Tibial artery (tissue), 4 donors: ENCODE measurements around the gene CEP97.
"Not testable (repeated sequence)": the region's sequence is repeated elsewhere in the genome, so short reads cannot be mapped to it uniquely, and the experiment has no call there.

Experiments
- DNase-seq, 2 donors: peaks; one replicate each; pipeline ENCODE4 v3.0.0-alpha.2; 2019
- H3K27ac ChIP-seq, 2 donors: fragments of 200-600 bp; sonication (generic) in 1 of 2; 1 replicate in 1 of 2; 2 replicates in 1 of 2; pipeline ENCODE4 v1.5.1; 2018 to 2019; ENCODE audit warnings: mild to moderate bottlenecking in 1 of 2
- H3K27me3 ChIP-seq, 2 donors: fragments of 200-600 bp; sonication (generic) in 1 of 2; one replicate each; pipeline versions ENCODE4 v1.5.1 to v1.6.0; 2016 to 2019
- H3K36me3 ChIP-seq, 3 donors: fragments of 200-600 bp; sonication (generic) in 2 of 3; one replicate each; pipeline ENCODE4 v1.5.1; 2016 to 2019; ENCODE audit warnings: mild to moderate bottlenecking in 2 of 3
- H3K4me1 ChIP-seq, 4 donors: fragments of 200-600 bp; sonication (generic) in 2 of 4; 1 replicate in 3 of 4; 2 replicates in 1 of 4; pipeline ENCODE4 v1.5.1; 2016 to 2019
- H3K4me3 ChIP-seq, 2 donors: fragments of 200-600 bp; sonication (generic) in 1 of 2; 1 replicate in 1 of 2; 2 replicates in 1 of 2; pipeline ENCODE4 v1.5.1; 2018 to 2019; ENCODE audit warnings: mild to moderate bottlenecking in 2 of 2
- H3K9me3 ChIP-seq, 3 donors: fragments of 200-600 bp; sonication (generic) in 1 of 3; one replicate each; pipeline ENCODE4 v1.5.1; 2016 to 2019
- intact Hi-C: fragments of 100-400 bp; cut with DNase I; formaldehyde crosslinking; loops from one replicate; pipeline ENCODE4 v1.15.0; 2023; ENCODE audit warnings: low total_unique reads
- TF ChIP-seq, protein P1 (sequence below), 2 experiments: fragments of 200-600 bp in 1 of 2; fragments of 450-650 bp in 1 of 2; IDR thresholded peaks; one replicate each; pipeline ENCODE4 v1.5.1; 2017 to 2019; ENCODE audit warnings: antibody characterized with exemption in 2 of 2, mild to moderate bottlenecking in 1 of 2, moderate library complexity in 1 of 2

Gene CEP97

DNA sequence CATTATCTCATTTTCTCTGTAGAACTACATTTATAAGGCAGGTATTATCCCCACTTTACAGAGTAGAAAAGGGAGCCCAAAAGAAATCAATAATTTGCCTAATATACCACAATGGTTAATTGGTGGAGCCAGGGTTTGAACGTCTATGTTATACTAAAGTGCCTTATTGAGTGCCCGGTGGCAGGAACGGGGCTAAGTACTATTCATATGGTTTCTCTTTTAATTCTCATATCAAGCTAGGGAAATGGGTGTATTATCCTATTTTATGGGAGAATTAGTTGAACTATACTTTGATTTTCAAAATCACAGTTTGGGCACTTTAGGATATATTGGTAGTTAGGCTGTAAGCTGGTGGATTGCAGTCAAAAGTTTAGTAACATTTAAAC, 1.5 kb downstream of the CEP97 start:
- H3K27ac ChIP-seq = peak overlapping the region in 1 of 2 donors; percentile 71
- TF ChIP-seq, protein P1, sequence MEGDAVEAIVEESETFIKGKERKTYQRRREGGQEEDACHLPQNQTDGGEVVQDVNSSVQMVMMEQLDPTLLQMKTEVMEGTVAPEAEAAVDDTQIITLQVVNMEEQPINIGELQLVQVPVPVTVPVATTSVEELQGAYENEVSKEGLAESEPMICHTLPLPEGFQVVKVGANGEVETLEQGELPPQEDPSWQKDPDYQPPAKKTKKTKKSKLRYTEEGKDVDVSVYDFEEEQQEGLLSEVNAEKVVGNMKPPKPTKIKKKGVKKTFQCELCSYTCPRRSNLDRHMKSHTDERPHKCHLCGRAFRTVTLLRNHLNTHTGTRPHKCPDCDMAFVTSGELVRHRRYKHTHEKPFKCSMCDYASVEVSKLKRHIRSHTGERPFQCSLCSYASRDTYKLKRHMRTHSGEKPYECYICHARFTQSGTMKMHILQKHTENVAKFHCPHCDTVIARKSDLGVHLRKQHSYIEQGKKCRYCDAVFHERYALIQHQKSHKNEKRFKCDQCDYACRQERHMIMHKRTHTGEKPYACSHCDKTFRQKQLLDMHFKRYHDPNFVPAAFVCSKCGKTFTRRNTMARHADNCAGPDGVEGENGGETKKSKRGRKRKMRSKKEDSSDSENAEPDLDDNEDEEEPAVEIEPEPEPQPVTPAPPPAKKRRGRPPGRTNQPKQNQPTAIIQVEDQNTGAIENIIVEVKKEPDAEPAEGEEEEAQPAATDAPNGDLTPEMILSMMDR (IDR thresholded peaks at IDR 0.05) = no peak
- peak overlapping the region; percentile 67 to 82 for H3K4me3 ChIP-seq
- no peaks in the 10 kb centered on the region for H3K9me3 ChIP-seq
- intact Hi-C loops = loop anchor here (5.0 kb wide), 1 partner anchor 51 kb away; the partner anchor contains the start of gene NXPE3
- H3K4me1 ChIP-seq = peaks cover 0 to 22% (median 0%) of the 10 kb centered on the region in 4 donors
- no peak for DNase-seq
- H3K27me3 ChIP-seq = no peaks in the 10 kb centered on the region
- peaks cover 16 to 22% (median 18%) of the 10 kb centered on the region in 3 donors for H3K36me3 ChIP-seq

GRCh38 chr3:101729586-101729985, 5.2 kb downstream of the CEP97 start:
- TF ChIP-seq, protein P1 (IDR thresholded peaks at IDR 0.05) = no peak
- intact Hi-C loops = loop anchor here (5.0 kb wide), 1 partner anchor 48 kb away; the partner anchor contains the start of gene NXPE3

DNA sequence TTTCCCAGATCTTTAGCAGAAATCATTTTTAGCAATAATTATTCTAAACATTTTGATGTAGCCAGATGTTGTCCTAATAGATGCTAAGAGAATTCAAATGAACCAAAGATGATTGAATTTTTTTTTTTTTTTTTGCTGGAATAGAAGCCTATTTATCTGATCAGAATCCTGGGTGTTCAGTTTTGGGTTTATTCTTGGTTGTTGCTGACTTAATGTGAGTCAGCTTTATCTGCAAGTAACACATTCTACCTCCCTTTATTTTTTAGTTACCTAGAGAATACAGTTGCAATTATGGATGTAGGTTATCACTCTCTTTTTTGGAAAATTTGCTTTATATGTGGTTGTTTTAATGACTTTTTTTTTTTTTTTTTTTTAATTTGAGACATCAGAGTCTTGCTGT, 6.4 kb downstream of the CEP97 start:
- H3K9me3 ChIP-seq = no peaks in the 10 kb centered on the region
- TF ChIP-seq, protein P1 (IDR thresholded peaks at IDR 0.05) = no peak
- intact Hi-C loops = no loop called here
- no peak overlapping the region for H3K27ac ChIP-seq
- peaks cover 0 to 7% (median 0%) of the 10 kb centered on the region in 4 donors for H3K4me1 ChIP-seq
- DNase-seq = no peak
- H3K4me3 ChIP-seq = no peak overlapping the region
- no peaks in the 10 kb centered on the region for H3K27me3 ChIP-seq
- peaks cover 58 to 70% (median 60%) of the 10 kb centered on the region in 3 donors for H3K36me3 ChIP-seq

More at GRCh38 chr3:101729586-101729985, 5.2 kb downstream of the CEP97 start:
- Histone ChIP-seq H3K4me3 (no peak overlapping the region), H3K27me3 (no peaks in the 10 kb centered on the region), H3K9me3 (no peaks in the 10 kb centered on the region), H3K36me3 (peaks cover 48 to 58% (median 50%) of the 10 kb centered on the region in 3 donors), H3K27ac (no peak overlapping the region), H3K4me1 (peaks cover 0 to 14% (median 0%) of the 10 kb centered on the region in 4 donors)
- DNase-seq = no peak

- H3K4me1 ChIP-seq = no peaks in the 10 kb centered on the region
- TF ChIP-seq, protein P1 (IDR thresholded peaks at IDR 0.05) = no peak
- intact Hi-C loops = no loop called here
- DNase-seq = no peak
- no peaks in the 10 kb centered on the region for H3K27me3 ChIP-seq
- H3K27ac ChIP-seq = no peak overlapping the region
- H3K36me3 ChIP-seq = peaks cover 69 to 80% (median 70%) of the 10 kb centered on the region in 3 donors
- no peak overlapping the region for H3K4me3 ChIP-seq
- no peaks in the 10 kb centered on the region for H3K9me3 ChIP-seq
Measured at GRCh38 chr3:101732240-101732641, 7.8 kb downstream of the CEP97 start.

DNA sequence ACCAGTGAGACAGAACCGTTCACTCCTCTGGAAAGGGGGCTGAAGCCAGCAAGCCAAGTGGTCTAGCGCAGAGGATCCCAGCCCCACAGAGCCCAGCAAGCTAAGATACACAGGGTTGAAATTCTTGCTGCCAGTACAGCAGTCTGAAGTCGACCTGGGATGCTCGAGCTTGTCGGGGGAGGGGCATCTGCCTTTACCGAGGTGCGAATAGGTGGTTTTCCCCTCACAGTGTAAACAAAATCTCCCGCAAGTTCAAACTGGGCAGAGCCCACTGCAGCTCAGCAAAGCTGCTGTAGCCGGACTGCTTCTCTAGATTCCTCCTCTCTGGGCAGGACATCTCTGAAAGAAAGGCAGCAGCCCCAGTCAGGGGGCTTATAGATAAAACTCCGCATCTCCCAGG, 11.4 kb downstream of the CEP97 start:
- Histone ChIP-seq H3K27ac (no peak overlapping the region), H3K4me3 (no peak overlapping the region), H3K36me3 (peaks cover 51 to 58% (median 54%) of the 10 kb centered on the region in 3 donors), H3K4me1 (no peaks in the 10 kb centered on the region), H3K27me3 (no peaks in the 10 kb centered on the region), H3K9me3 (no peaks in the 10 kb centered on the region)
- intact Hi-C loops = no loop called here
- no peak for DNase-seq
- TF ChIP-seq, protein P1 (IDR thresholded peaks at IDR 0.05) = no peak

DNA sequence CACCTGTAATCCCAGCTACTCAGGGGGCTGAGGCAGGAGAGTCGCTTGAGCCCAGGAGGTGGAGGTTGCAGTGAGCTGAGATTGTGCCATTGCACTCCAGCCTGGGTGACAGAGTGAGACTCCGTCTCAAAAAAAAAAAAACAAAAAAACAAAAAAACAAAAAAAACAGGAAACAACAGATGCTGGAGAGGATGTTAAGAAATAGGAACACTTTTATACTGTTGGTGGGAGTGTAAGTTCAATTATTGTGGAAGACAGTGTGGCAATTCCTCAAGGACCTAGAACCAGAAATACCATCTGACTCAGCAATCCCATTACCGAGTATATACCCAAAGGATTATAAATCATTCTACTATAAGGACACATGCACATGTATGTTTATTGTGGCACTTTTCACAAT, 17.5 kb downstream of the CEP97 start:
- DNase-seq, H3K4me3 ChIP-seq, H3K27ac ChIP-seq, H3K27me3 ChIP-seq, H3K9me3 ChIP-seq, intact Hi-C loops, H3K36me3 ChIP-seq, H3K4me1 ChIP-seq: not testable (repeated sequence)
